Ovary (tissue), 9 donors: ENCODE results near the gene PLEKHA8. TPM values are rescaled to one million over a fixed set of nuclear protein-coding genes. Genes with fewer than 3 reads are reported as not detected.

Source experiments
- DNase-seq, 5 donors: peaks; one replicate each; pipeline ENCODE4 v3.0.0-alpha.2; 2019 to 2020
- H3K27ac ChIP-seq, 2 donors: fragments of 200-600 bp; one replicate each; pipeline versions ENCODE4 v1.5.1 to v1.8.0; 2019 to 2022
- H3K27me3 ChIP-seq: fragments of 200-600 bp; one replicate; pipeline ENCODE4 v1.8.0; 2022
- H3K36me3 ChIP-seq: fragments of 200-600 bp; sonication (generic); one replicate; pipeline ENCODE4 v1.5.1; 2019
- H3K4me1 ChIP-seq: one replicate; pipeline ENCODE4 v1.8.1; 2013; ENCODE audit warnings: mild to moderate bottlenecking, moderate library complexity; ENCODE audit not compliant: insufficient read depth
- H3K4me3 ChIP-seq: fragments of 200-600 bp; sonication (generic); one replicate; pipeline ENCODE4 v1.5.1; 2017
- H3K9me3 ChIP-seq, 2 donors: fragments of 200-600 bp in 1 of 2; sonication (generic) in 1 of 2; one replicate each; pipeline versions ENCODE4 v1.5.1 to v1.8.1; 2013 to 2019; ENCODE audit warnings: mild to moderate bottlenecking in 1 of 2, moderate library complexity in 1 of 2
- EP300 ChIP-seq: sonication (generic); formaldehyde crosslinking; IDR thresholded peaks from one replicate; pipeline ENCODE4 v1.6.1; 2017; ENCODE audit warnings: antibody characterized with exemption
- POLR2A ChIP-seq: fragments of 450-650 bp; IDR thresholded peaks from one replicate; pipeline ENCODE4 v1.6.1; 2017; ENCODE audit warnings: antibody characterized with exemption, mild to moderate bottlenecking, moderate library complexity
- WGBS, 3 donors: extraction: QIAGEN DNeasy Blood & Tissue Kit in 1 of 3; methylation state at CpG; one replicate each; pipeline versions ENCODE4 v1.1.5 to v1.1.7; 2013 to 2017; 5-methylcytosine and 5-hydroxymethylcytosine counted together
- intact Hi-C, 4 donors: fragments of 100-400 bp; cut with DNase I; formaldehyde crosslinking; loops; one replicate each; pipeline versions ENCODE4 v1.11.0 to v1.15.1; 2022 to 2023
- polyA plus RNA-seq, 2 donors: library from polyadenylated mRNA; stranded (reverse); fragments of 200-250 nt in 1 of 2; fragments of 350-450 nt in 1 of 2; fragmentation: Illumina TruSeq in 1 of 2; extraction: RNeasy Lipid Tissue Mini Kit (QIAGEN cat#74804) in 1 of 2; gene quantifications; one replicate each; pipeline ENCODE4 v1.2.3, GENCODE V29; 2013 to 2014
- total RNA-seq, 7 donors: library from RNA; depleted of rRNA in 2 of 7; stranded (reverse); fragments of >200 nt in 2 of 7; fragmentation: NEBNext Ultra II Directional in 3 of 7; extraction: Animal tissue kit (Norgen Biotek cat#: 25700) in 3 of 7; gene quantifications; one replicate each; pipeline versions ENCODE4 v1.1.0 to v1.2.4, GENCODE V29; 2016 to 2023
- TF ChIP-seq, protein P1 (sequence below), 3 donors: fragments of 450-650 bp in 2 of 3; fragments of 200-600 bp in 1 of 3; IDR thresholded peaks; one replicate each; pipeline versions ENCODE4 v1.5.1 to v1.8.0; 2016 to 2022; ENCODE audit warnings: antibody characterized with exemption in 3 of 3, mild to moderate bottlenecking in 1 of 3
- donor health status: DM: no; HTN: no; CAD: no; lungs with moderate emphysema.
- donor health status: DM: no; HTN: no; CAD: no.
- donor health status: Bipolar disorder and iron deficiency.
- donor health status: DM: yes; HTN: yes; CAD: no.
- donor health status: DM: no; HTN: no; CAD: no.
- donor health status: DM: yes; HTN: yes; CAD: no.

The PLEKHA8 gene
- total and polyA plus RNA-seq, 9 donors = 3.1 to 12.8 (median 10.0) TPM

DNA sequence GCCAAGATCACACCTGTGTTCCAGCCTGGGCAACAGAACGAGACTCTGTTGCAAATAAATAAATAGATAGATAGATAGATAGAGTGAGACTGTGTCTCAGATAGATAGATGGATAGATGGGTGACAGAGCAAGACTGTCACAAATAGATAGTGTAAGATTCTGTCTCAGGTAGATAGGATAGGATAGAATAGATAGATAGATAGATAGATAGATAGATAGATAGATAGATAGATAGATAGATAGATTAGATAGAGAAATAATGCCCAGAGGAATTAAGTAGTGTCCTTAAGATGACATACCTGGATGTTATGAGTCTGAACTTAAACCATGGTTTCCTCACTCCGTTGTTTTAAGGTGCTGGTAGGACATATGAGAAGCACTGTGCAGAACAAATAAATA, 8.0 kb downstream of the PLEKHA8 start:
- H3K36me3 ChIP-seq = no peaks in the 10 kb centered on the region
- DNase-seq = no peak
- H3K4me3 ChIP-seq = no peak overlapping the region
- no peaks in the 10 kb centered on the region for H3K9me3 ChIP-seq
- intact Hi-C loops = no loop called here
- no peaks in the 10 kb centered on the region for H3K4me1 ChIP-seq
- 62 to 82% (median 70%) methylated on average over 2 of the region's 2 CpGs for WGBS, 3 donors
- H3K27ac ChIP-seq = no peak overlapping the region
- TF ChIP-seq, protein P1, sequence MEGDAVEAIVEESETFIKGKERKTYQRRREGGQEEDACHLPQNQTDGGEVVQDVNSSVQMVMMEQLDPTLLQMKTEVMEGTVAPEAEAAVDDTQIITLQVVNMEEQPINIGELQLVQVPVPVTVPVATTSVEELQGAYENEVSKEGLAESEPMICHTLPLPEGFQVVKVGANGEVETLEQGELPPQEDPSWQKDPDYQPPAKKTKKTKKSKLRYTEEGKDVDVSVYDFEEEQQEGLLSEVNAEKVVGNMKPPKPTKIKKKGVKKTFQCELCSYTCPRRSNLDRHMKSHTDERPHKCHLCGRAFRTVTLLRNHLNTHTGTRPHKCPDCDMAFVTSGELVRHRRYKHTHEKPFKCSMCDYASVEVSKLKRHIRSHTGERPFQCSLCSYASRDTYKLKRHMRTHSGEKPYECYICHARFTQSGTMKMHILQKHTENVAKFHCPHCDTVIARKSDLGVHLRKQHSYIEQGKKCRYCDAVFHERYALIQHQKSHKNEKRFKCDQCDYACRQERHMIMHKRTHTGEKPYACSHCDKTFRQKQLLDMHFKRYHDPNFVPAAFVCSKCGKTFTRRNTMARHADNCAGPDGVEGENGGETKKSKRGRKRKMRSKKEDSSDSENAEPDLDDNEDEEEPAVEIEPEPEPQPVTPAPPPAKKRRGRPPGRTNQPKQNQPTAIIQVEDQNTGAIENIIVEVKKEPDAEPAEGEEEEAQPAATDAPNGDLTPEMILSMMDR (IDR thresholded peaks at IDR 0.05) = no peak
- TF ChIP-seq EP300 (no peak), POLR2A (no peak)
- no peaks in the 10 kb centered on the region for H3K27me3 ChIP-seq

DNA sequence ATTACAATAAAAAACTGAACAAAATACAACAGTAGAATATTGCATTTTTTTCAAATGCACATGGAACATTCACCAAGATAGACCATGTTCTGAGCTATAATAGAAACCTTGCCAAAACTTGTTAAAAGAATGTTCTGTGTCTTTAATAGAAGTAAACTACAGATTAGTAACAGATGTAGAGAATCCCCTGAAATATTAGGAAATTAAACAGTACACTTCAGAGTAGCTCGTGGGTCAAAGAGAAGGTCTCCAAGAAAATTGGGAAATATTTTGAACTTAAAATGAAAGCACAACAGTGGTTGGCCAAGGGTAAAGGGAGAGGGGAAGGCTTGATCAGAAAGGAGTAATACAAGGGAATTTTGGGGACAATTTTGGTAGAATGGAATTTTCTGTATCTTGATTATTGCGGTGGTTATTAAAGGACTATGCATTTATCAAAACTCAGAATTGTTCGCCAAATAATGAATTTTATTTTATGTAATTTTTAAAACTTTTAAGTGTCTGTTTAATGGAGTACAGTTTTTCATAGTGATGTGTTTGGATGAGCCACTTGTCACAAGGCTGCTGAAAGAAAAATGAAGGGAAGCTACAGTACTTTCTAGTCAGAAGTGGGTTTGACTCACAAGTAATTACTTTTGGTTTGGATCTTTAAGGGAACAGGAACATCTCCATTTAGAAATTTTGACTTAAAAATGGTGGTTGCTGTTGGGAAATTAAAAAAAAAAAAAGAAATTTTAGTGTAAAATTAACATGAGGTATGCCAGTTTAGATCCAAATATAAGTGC, 10.2 kb downstream of the PLEKHA8 start:
- no peak for DNase-seq
- H3K4me1 ChIP-seq = no peaks in the 10 kb centered on the region
- intact Hi-C loops = no loop called here
- 35 to 43% (median 40%) methylated on average over 3 of the region's 3 CpGs for WGBS, 3 donors
- H3K27me3 ChIP-seq = no peaks in the 10 kb centered on the region
- H3K27ac ChIP-seq = peak overlapping the region in 1 of 2 donors; percentile 2
- H3K36me3 ChIP-seq = no peaks in the 10 kb centered on the region
- TF ChIP-seq EP300 (no peak), POLR2A (no peak)
- TF ChIP-seq, protein P1 (IDR thresholded peaks at IDR 0.05) = no peak
- H3K9me3 ChIP-seq = no peaks in the 10 kb centered on the region
- no peak overlapping the region for H3K4me3 ChIP-seq

DNA sequence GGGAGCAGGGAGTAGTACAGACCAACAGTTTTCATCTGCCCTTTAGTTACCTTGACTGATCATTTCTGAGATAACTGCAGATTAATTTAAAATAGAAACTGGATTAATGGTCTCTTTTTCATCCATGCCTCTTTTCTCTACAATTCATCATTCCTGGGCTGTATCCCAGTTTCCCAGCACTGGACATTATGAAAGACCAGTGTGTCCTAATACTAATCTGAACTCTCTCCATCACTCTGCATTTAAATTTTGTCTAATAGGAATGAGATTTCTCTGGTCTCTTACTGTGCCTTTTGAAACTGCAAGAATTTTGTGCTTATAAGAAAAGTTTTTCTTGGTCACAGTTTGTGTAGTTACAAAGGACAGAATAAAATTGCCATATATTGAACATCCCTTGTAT, 12.7 kb downstream of the PLEKHA8 start:
- Histone ChIP-seq H3K9me3 (no peaks in the 10 kb centered on the region), H3K27ac (no peak overlapping the region), H3K4me1 (no peaks in the 10 kb centered on the region), H3K36me3 (no peaks in the 10 kb centered on the region), H3K27me3 (no peaks in the 10 kb centered on the region), H3K4me3 (no peak overlapping the region)
- TF ChIP-seq POLR2A = no peak
- TF ChIP-seq EP300 = no peak
- TF ChIP-seq, protein P1 (IDR thresholded peaks at IDR 0.05) = no peak
- DNase-seq = no peak
- intact Hi-C loops = no loop called here

DNA sequence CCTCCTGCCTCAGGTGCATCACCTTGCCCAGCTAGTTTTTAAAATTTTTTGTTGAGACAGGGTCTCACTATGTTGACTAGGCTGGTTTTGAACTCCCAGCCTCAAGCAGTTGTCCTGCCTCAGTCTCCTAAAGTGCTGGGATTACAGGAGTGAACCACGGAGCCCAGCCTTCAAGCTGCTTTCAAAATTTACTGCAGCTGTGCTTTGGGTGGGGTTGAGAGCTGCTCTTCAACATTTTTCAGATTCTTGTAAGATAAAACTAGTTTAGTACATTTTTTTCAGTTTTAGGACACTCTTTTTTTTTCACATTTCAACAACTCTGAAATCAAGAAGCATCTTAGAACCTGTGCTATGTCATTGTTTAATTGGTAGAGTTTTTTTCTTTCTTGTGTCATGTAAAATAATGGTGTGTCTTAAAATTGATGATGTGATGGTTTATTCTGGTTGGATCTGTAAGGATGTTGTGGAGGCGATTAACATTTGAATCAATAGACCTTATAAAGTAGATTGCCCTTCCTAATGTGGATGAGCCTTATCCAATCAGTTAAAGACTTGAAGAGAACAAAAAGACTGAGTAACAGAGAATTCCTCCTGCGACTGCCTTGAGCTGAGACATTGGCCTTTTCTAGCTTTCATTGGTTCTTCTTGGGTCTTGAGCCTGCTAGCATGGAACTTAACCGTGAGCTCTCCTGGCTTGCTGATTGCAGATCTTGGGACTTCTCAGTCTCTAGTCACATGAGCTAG, 13.5 kb downstream of the PLEKHA8 start:
- WGBS, 3 donors = 89 to 92% (median 91%) methylated on average over 4 of the region's 4 CpGs
- intact Hi-C loops = no loop called here

More for the DNA sequence above, 13.5 kb downstream of the PLEKHA8 start:
- no peaks in the 10 kb centered on the region for H3K4me1 ChIP-seq
- TF ChIP-seq EP300 (no peak), POLR2A (no peak)
- TF ChIP-seq, protein P1 (IDR thresholded peaks at IDR 0.05) = no peak
- H3K36me3 ChIP-seq = no peaks in the 10 kb centered on the region
- no peak overlapping the region for H3K4me3 ChIP-seq
- no peak for DNase-seq
- no peaks in the 10 kb centered on the region for H3K27me3 ChIP-seq
- no peak overlapping the region for H3K27ac ChIP-seq
- no peaks in the 10 kb centered on the region for H3K9me3 ChIP-seq
